Endothelial cell of umbilical vein (primary cell): Measurements from ENCODE around the gene SH3RF3. TPM values are rescaled to one million over a fixed set of nuclear protein-coding genes. Genes with fewer than 3 reads are reported as not detected.

ENCODE experiments used
- BruUV-seq: library from RNA; stranded (reverse); fragments of 400-500 nt; replicated peaks from 2 replicates; lab custom pipeline; 2021; lab: Mats Ljungman, UMichigan
- CTCF ChIA-PET: fragments of 300-600, 350-600 bp; sonication (Branson Sonifier 250); formaldehyde crosslinking; loops from one replicate; lab custom pipeline; 2021; ENCODE audit warnings: antibody characterized with exemption, inconsistent platforms; lab: Charles Lee
- POLR2A ChIA-PET: fragments of 300-600, 350-600 bp; sonication (Branson Sonifier 250); formaldehyde crosslinking; loops from one replicate; lab custom pipeline; 2021; ENCODE audit warnings: antibody characterized with exemption, inconsistent platforms; lab: Charles Lee
- DNase-seq: peaks from one replicate; pipeline ENCODE4 v3.0.0-alpha.2; 2011; ENCODE audit warnings: low read depth, low spot score
- FAIRE-seq: peaks from 2 replicates; lab custom pipeline; 2011; peaks lifted over from hg19 to GRCh38; lab: Jason Lieb, UNC
- H2AFZ ChIP-seq: 2 replicates; pipeline ENCODE4 v1.6.0; 2012; ENCODE audit warnings: low read depth, low read length, control low read depth, inconsistent platforms
- H3K27ac ChIP-seq: 2 replicates; pipeline ENCODE4 v1.5.1; 2011; ENCODE audit warnings: low read depth, mild to moderate bottlenecking, control low read depth, low read length, moderate library complexity; ENCODE audit not compliant: insufficient read depth
- H3K27me3 ChIP-seq, 2 experiments: 2 replicates each; pipeline versions ENCODE4 v1.6.0 to v1.6.1; 2011; ENCODE audit warnings: low read length in 2 of 2, mixed read lengths in 1 of 2; ENCODE audit not compliant: control insufficient read depth in 2 of 2, insufficient read depth in 2 of 2
- H3K36me3 ChIP-seq, 2 experiments: 2 replicates in 1 of 2; 3 replicates in 1 of 2; pipeline ENCODE4 v1.5.1; 2011; ENCODE audit warnings: low read length in 2 of 2, mild to moderate bottlenecking in 1 of 2, moderate library complexity in 1 of 2; ENCODE audit not compliant: control insufficient read depth in 2 of 2, insufficient read depth in 2 of 2; ENCODE audit errors: extremely low read depth in 1 of 2
- H3K4me1 ChIP-seq: 3 replicates; pipeline ENCODE4 v1.5.1; 2011; ENCODE audit warnings: mild to moderate bottlenecking, low read length; ENCODE audit not compliant: control insufficient read depth, insufficient read depth; ENCODE audit errors: extremely low read depth
- H3K4me2 ChIP-seq: 2 replicates; pipeline ENCODE4 v1.6.1; 2011; ENCODE audit warnings: low read length, control low read depth, mixed read lengths; ENCODE audit not compliant: insufficient read depth
- H3K4me3 ChIP-seq, 3 experiments: fragments of 200-600 bp in 1 of 3; sonication (generic), shearing (Covaris generic) in 1 of 3; replicated peaks in 1 of 3; 2 replicates each; pipeline ENCODE4 v1.5.1; 2011 to 2016; ENCODE audit warnings: control low read depth in 3 of 3, low read length in 3 of 3, mild to moderate bottlenecking in 2 of 3, inconsistent platforms in 1 of 3, low read depth in 1 of 3, moderate library complexity in 1 of 3; ENCODE audit not compliant: insufficient read depth in 1 of 3
- H3K79me2 ChIP-seq: 2 replicates; pipeline ENCODE4 v1.6.0; 2012; ENCODE audit warnings: low read length, inconsistent platforms; ENCODE audit not compliant: control insufficient read depth, insufficient read depth
- H3K9ac ChIP-seq: replicated peaks from 2 replicates; pipeline ENCODE3; 2011; ENCODE audit warnings: low read length, control low read depth; ENCODE audit not compliant: insufficient read depth; ENCODE audit errors: extremely low read depth
- H3K9me1 ChIP-seq: replicated peaks from 3 replicates; pipeline ENCODE4 v1.6.0; 2011; ENCODE audit warnings: mild to moderate bottlenecking, low read length; ENCODE audit not compliant: control insufficient read depth, insufficient read depth; ENCODE audit errors: extremely low read depth
- H3K9me3 ChIP-seq: replicated peaks from 2 replicates; pipeline ENCODE4 v1.5.1; 2012; ENCODE audit warnings: low read length, inconsistent platforms; ENCODE audit not compliant: control insufficient read depth, insufficient read depth
- H4K20me1 ChIP-seq: replicated peaks from 2 replicates; pipeline ENCODE3; 2011; ENCODE audit warnings: mild to moderate bottlenecking, low read length; ENCODE audit not compliant: control insufficient read depth, insufficient read depth; ENCODE audit errors: extremely low read depth
- EZH2 ChIP-seq: IDR thresholded peaks from 2 replicates; pipeline ENCODE4 v1.6.1; 2012; ENCODE audit warnings: borderline replicate concordance, low read depth, mild to moderate bottlenecking, moderate library complexity, low read length, inconsistent platforms; ENCODE audit not compliant: severe bottlenecking
- FOS ChIP-seq: IDR thresholded peaks from 2 replicates; pipeline ENCODE4 v1.6.1; 2011; ENCODE audit warnings: mild to moderate bottlenecking, low read length, moderate library complexity, borderline replicate concordance; ENCODE audit not compliant: insufficient read depth
- GATA2 ChIP-seq: IDR thresholded peaks from 2 replicates; pipeline ENCODE4 v1.7.0; 2011; ENCODE audit warnings: low read depth, mild to moderate bottlenecking, moderate library complexity, mixed read lengths, low read length; ENCODE audit not compliant: insufficient read length, insufficient read depth
- JUN ChIP-seq: IDR thresholded peaks from 2 replicates; pipeline ENCODE4 v1.6.1; 2011; ENCODE audit warnings: borderline replicate concordance, low read depth; ENCODE audit not compliant: insufficient read length, insufficient read depth
- MYC ChIP-seq: IDR thresholded peaks from one replicate; pipeline ENCODE4 v1.6.1; 2011; ENCODE audit warnings: mild to moderate bottlenecking, low read depth, low read length
- POLR2A ChIP-seq: IDR thresholded peaks from 2 replicates; pipeline ENCODE4 v1.6.1; 2012; ENCODE audit warnings: low read depth, mild to moderate bottlenecking, control low read depth, low read length
- POLR2AphosphoS5 ChIP-seq: IDR thresholded peaks from 2 replicates; pipeline ENCODE4 v1.6.1; 2012; ENCODE audit warnings: low read depth, mild to moderate bottlenecking, control low read depth, low read length, moderate library complexity; ENCODE audit not compliant: insufficient read depth
- dilution Hi-C: fragments of 300-500 bp; cut with MboI; formaldehyde crosslinking; loops from one replicate; pipeline ENCODE4 v1.15.0; 2019; ENCODE audit warnings: low sequenced_read_pairs; ENCODE audit not compliant: extremely low pct_ligation_motif_present
- intact Hi-C: fragments of 100-400 bp; cut with micrococcal nuclease; formaldehyde crosslinking; loops from one replicate; pipeline ENCODE4 v1.10.0; 2022
- polyA plus RNA-seq, 4 experiments: library from polyadenylated mRNA; depleted of rRNA in 3 of 4; stranded (reverse) in 3 of 4; unstranded in 1 of 4; fragments of >200 nt; gene quantifications; 2 replicates each; pipeline versions ENCODE4 v1.2.1 to v1.2.3, GENCODE V29; 2011 to 2012; ENCODE audit warnings: missing spikeins in 1 of 4
- total RNA-seq: library from RNA; stranded (reverse); gene quantifications from 2 replicates; pipeline ENCODE4 v1.2.3, GENCODE V29; 2021
- TF ChIP-seq, protein P1 (sequence below), 2 donors: IDR thresholded peaks; 1 replicate in 1 of 2; 2 replicates in 1 of 2; pipeline ENCODE4 v1.5.1; 2011; ENCODE audit warnings: low read length in 2 of 2, mild to moderate bottlenecking in 2 of 2, moderate library complexity in 2 of 2, control low read depth in 1 of 2, inconsistent platforms in 1 of 2, low read depth in 1 of 2; ENCODE audit not compliant: insufficient read depth in 1 of 2; ENCODE audit errors: extremely low read depth in 1 of 2
- TF ChIP-seq, protein P2 (sequence below): IDR thresholded peaks from 2 replicates; pipeline ENCODE4 v1.6.1; 2011; ENCODE audit not compliant: insufficient read depth, insufficient read length

The SH3RF3 gene
- total and polyA plus RNA-seq, 2 donors (not counting 3 experiments of a cell fraction or from before 2014, with no cell fraction given), result 3.8 to 14.7 TPM

DNA sequence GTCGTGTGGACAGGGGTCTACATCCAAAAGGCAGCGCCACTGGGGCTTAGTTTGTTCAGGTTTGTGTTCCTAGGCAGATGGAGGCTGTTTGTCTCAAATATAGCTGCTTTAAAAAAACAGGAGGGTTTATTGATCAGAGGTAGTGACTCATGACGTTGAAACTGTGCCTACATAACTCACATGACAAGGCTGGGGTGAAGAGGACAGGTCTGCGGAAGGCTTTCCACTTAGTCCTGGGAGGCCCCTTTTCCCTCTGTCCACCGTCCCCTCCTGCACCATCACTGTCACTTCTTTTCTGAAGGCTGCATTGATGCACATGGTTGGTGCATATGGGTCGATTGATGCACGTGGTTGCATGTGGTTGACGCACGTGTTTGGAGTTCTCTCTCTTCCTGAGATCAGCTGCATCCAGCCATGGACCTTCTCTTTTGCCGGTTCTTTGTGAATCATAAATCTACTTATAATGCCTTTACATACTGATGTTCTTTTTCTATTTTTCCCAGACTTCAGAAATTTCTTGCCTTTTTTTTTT lies 10.9 kb downstream of the SH3RF3 start:
- TF ChIP-seq, protein P1, sequence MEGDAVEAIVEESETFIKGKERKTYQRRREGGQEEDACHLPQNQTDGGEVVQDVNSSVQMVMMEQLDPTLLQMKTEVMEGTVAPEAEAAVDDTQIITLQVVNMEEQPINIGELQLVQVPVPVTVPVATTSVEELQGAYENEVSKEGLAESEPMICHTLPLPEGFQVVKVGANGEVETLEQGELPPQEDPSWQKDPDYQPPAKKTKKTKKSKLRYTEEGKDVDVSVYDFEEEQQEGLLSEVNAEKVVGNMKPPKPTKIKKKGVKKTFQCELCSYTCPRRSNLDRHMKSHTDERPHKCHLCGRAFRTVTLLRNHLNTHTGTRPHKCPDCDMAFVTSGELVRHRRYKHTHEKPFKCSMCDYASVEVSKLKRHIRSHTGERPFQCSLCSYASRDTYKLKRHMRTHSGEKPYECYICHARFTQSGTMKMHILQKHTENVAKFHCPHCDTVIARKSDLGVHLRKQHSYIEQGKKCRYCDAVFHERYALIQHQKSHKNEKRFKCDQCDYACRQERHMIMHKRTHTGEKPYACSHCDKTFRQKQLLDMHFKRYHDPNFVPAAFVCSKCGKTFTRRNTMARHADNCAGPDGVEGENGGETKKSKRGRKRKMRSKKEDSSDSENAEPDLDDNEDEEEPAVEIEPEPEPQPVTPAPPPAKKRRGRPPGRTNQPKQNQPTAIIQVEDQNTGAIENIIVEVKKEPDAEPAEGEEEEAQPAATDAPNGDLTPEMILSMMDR (IDR thresholded peaks at IDR 0.05; ENCODE audit: extremely low read depth in 1 of 2, insufficient read depth in 1 of 2, low read depth in 1 of 2, low read length in 2 of 2), result no peak
- no peak for TF ChIP-seq POLR2AphosphoS5
- TF ChIP-seq FOS, result no peak
- TF ChIP-seq EZH2, result no peak
- no peak for TF ChIP-seq MYC
- no peak for TF ChIP-seq GATA2
- no peak for TF ChIP-seq POLR2A
- TF ChIP-seq JUN, result no peak
- TF ChIP-seq, protein P2, sequence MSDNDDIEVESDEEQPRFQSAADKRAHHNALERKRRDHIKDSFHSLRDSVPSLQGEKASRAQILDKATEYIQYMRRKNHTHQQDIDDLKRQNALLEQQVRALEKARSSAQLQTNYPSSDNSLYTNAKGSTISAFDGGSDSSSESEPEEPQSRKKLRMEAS, result no peak
- no peak for DNase-seq
- intact Hi-C loops, result loop anchor here (2.0 kb wide), 2 partner anchors 25 to 99 kb away; no protein-coding TSS in a partner anchor
- H3K27me3 ChIP-seq, result no peaks in the 10 kb centered on the region
- no peak overlapping the region for H3K4me2 ChIP-seq
- H3K4me1 ChIP-seq, result peaks cover 33% of the 10 kb centered on the region
- ChIA-PET CTCF (interaction anchor here (1.2 to 2.8 kb wide), 3 partner anchors 13 to 370 kb away, joined by 4 to 12 read pairs (median 5); no protein-coding TSS in a partner anchor), POLR2A (no interaction called here)
- H3K79me2 ChIP-seq, result peaks cover 70% of the 10 kb centered on the region
- no peaks in the 10 kb centered on the region for H3K36me3 ChIP-seq
- no peak overlapping the region for H3K4me3 ChIP-seq
- peaks cover 2% of the 10 kb centered on the region for H4K20me1 ChIP-seq
- no peaks in the 10 kb centered on the region for H3K9me3 ChIP-seq
- H3K27ac ChIP-seq, result no peak overlapping the region
- no peak overlapping the region for H2AFZ ChIP-seq
- no TSS peak for BruUV-seq
- no peak overlapping the region for H3K9ac ChIP-seq
- no peak for FAIRE-seq
- no peaks in the 10 kb centered on the region for H3K9me1 ChIP-seq
- dilution Hi-C loops, result no loop called here
